Fibroblast of lung (primary cell): ENCODE measurements around the gene RER1.

Experiments
- EZH2 ChIP-seq: IDR thresholded peaks from 2 replicates; pipeline ENCODE4 v1.5.1; 2012; ENCODE audit warnings: low read length, control low read depth, mild to moderate bottlenecking; ENCODE audit errors: missing control alignments
- TF ChIP-seq, protein P1 (sequence below), 2 donors: IDR thresholded peaks in 1 of 2; conservative IDR thresholded peaks in 1 of 2; 1 replicate in 1 of 2; 2 replicates in 1 of 2; pipeline ENCODE4 v1.5.1; 2011 to 2012; ENCODE audit warnings: low read length in 2 of 2, control low read depth in 1 of 2, inconsistent platforms in 1 of 2, low read depth in 1 of 2, mild to moderate bottlenecking in 1 of 2

GRCh38 chr1:2417833-2418225 lies 26.2 kb downstream of the RER1 start:
- TF ChIP-seq, protein P1, sequence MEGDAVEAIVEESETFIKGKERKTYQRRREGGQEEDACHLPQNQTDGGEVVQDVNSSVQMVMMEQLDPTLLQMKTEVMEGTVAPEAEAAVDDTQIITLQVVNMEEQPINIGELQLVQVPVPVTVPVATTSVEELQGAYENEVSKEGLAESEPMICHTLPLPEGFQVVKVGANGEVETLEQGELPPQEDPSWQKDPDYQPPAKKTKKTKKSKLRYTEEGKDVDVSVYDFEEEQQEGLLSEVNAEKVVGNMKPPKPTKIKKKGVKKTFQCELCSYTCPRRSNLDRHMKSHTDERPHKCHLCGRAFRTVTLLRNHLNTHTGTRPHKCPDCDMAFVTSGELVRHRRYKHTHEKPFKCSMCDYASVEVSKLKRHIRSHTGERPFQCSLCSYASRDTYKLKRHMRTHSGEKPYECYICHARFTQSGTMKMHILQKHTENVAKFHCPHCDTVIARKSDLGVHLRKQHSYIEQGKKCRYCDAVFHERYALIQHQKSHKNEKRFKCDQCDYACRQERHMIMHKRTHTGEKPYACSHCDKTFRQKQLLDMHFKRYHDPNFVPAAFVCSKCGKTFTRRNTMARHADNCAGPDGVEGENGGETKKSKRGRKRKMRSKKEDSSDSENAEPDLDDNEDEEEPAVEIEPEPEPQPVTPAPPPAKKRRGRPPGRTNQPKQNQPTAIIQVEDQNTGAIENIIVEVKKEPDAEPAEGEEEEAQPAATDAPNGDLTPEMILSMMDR (conservative IDR thresholded peaks at IDR 0.05 in 1 of 2, IDR thresholded peaks at IDR 0.05 in 1 of 2; ENCODE audit: low read depth in 1 of 2, low read length in 2 of 2), result no peak
- TF ChIP-seq EZH2, result no peak
